Measurements from ENCODE around the gene XPR1.
"Not testable (repeated sequence)": the region's sequence is repeated elsewhere in the genome, so short reads cannot be mapped to it uniquely, and the experiment has no call there.

Gene XPR1

GRCh38 chr1:180785291-180785690 lies 153.5 kb downstream of the XPR1 start:
- no peak for DNase-seq (ENCODE audit: low read depth)

GRCh38 chr1:180785887-180786286 lies 154.1 kb downstream of the XPR1 start:
- no peak for DNase-seq (ENCODE audit: low read depth)

GRCh38 chr1:180786624-180787023 lies 154.8 kb downstream of the XPR1 start:
- no peak for DNase-seq (ENCODE audit: low read depth)

GRCh38 chr1:180787628-180788307 lies 155.9 kb downstream of the XPR1 start:
- DNase-seq (ENCODE audit: low read depth), result no peak

- no peak for DNase-seq (ENCODE audit: low read depth)
Observed at GRCh38 chr1:180789460-180789859, 157.6 kb downstream of the XPR1 start.

GRCh38 chr1:180791152-180791551 lies 159.3 kb downstream of the XPR1 start:
- not testable (repeated sequence) for DNase-seq (ENCODE audit: low read depth)

- DNase-seq (ENCODE audit: low read depth), result no peak
Observed at GRCh38 chr1:180791806-180792205, 160.0 kb downstream of the XPR1 start.

GRCh38 chr1:180793451-180793850 lies 161.6 kb downstream of the XPR1 start:
- no peak for DNase-seq (ENCODE audit: low read depth)

GRCh38 chr1:180796897-180797640 lies 165.2 kb downstream of the XPR1 start:
- no peak for DNase-seq (ENCODE audit: low read depth)

GRCh38 chr1:180800945-180801344 lies 169.1 kb downstream of the XPR1 start:
- DNase-seq (ENCODE audit: low read depth), result no peak

GRCh38 chr1:180802813-180803212 lies 171.0 kb downstream of the XPR1 start:
- DNase-seq (ENCODE audit: low read depth), result no peak

GRCh38 chr1:180805316-180805715 lies 173.5 kb downstream of the XPR1 start:
- no peak for DNase-seq (ENCODE audit: low read depth)

- DNase-seq (ENCODE audit: low read depth), result no peak
Observed at GRCh38 chr1:180811298-180811697, 179.5 kb downstream of the XPR1 start.

- DNase-seq (ENCODE audit: low read depth), result no peak
Observed at GRCh38 chr1:180811886-180812285, 180.1 kb downstream of the XPR1 start.

GRCh38 chr1:180814258-180814657 lies 182.4 kb downstream of the XPR1 start:
- no peak for DNase-seq (ENCODE audit: low read depth)

- no peak for DNase-seq (ENCODE audit: low read depth)
Observed at GRCh38 chr1:180815188-180815587, 183.4 kb downstream of the XPR1 start.

GRCh38 chr1:180816132-180816531 lies 184.3 kb downstream of the XPR1 start:
- DNase-seq (ENCODE audit: low read depth), result no peak

GRCh38 chr1:180821970-180822369 lies 190.1 kb downstream of the XPR1 start:
- DNase-seq (ENCODE audit: low read depth), result no peak

- not testable (repeated sequence) for DNase-seq (ENCODE audit: low read depth)
Observed at GRCh38 chr1:180831507-180831906, 199.7 kb downstream of the XPR1 start.

- not testable (repeated sequence) for DNase-seq (ENCODE audit: low read depth)
Observed at GRCh38 chr1:180833180-180833579, 201.4 kb downstream of the XPR1 start.

GRCh38 chr1:180836449-180836848 lies 204.6 kb downstream of the XPR1 start:
- no peak for DNase-seq (ENCODE audit: low read depth)

- DNase-seq (ENCODE audit: low read depth), result no peak
Observed at GRCh38 chr1:180837020-180837419, 205.2 kb downstream of the XPR1 start.

GRCh38 chr1:180838535-180838934 lies 206.7 kb downstream of the XPR1 start:
- DNase-seq (ENCODE audit: low read depth), result no peak

GRCh38 chr1:180839547-180839946 lies 207.7 kb downstream of the XPR1 start:
- DNase-seq (ENCODE audit: low read depth), result no peak

Measured in activated T-cell treated with anti-CD3 and anti-CD28 coated beads for 1 hour (primary cell).